Mesenchymal stem cell (in vitro differentiated cells and primary cell): ENCODE measurements around the gene SOX6.
"Not testable (repeated sequence)": the region's sequence is repeated elsewhere in the genome, so short reads cannot be mapped to it uniquely, and the experiment has no call there.

ENCODE experiments used
- DNase-seq: peaks from one replicate; pipeline ENCODE4 v3.0.0-alpha.2; 2013
- H2AFZ ChIP-seq: one replicate; pipeline ENCODE4 v1.6.1; 2013; ENCODE audit warnings: low read depth, mild to moderate bottlenecking, control low read depth, inconsistent platforms, low read length, moderate library complexity
- H2AK5ac ChIP-seq: 2 replicates; pipeline ENCODE4 v1.6.1; 2013; ENCODE audit warnings: low read length, moderate library complexity, mild to moderate bottlenecking, inconsistent platforms; ENCODE audit not compliant: severe bottlenecking
- H2BK120ac ChIP-seq: one replicate; pipeline ENCODE4 v1.6.1; 2013; ENCODE audit warnings: low read depth, mild to moderate bottlenecking, inconsistent platforms, low read length, moderate library complexity
- H2BK12ac ChIP-seq, 2 experiments: one replicate each; pipeline ENCODE4 v1.6.1; 2013; ENCODE audit warnings: inconsistent platforms in 2 of 2, low read length in 2 of 2, mild to moderate bottlenecking in 2 of 2, moderate library complexity in 2 of 2, control low read depth in 1 of 2
- H2BK15ac ChIP-seq: one replicate; pipeline ENCODE4 v1.6.1; 2013; ENCODE audit warnings: mild to moderate bottlenecking, low read depth, inconsistent platforms; ENCODE audit not compliant: poor library complexity, severe bottlenecking
- H2BK5ac ChIP-seq: 2 replicates; pipeline ENCODE4 v1.6.1; 2013; ENCODE audit warnings: low read depth, mild to moderate bottlenecking, low read length, control low read depth, inconsistent platforms; ENCODE audit not compliant: poor library complexity, severe bottlenecking
- H3K14ac ChIP-seq, 2 experiments: one replicate each; pipeline ENCODE4 v1.6.1; 2013; ENCODE audit warnings: inconsistent platforms in 2 of 2, low read length in 2 of 2, control low read depth in 1 of 2, mild to moderate bottlenecking in 1 of 2, moderate library complexity in 1 of 2
- H3K18ac ChIP-seq, 2 experiments: one replicate each; pipeline ENCODE4 v1.6.1; 2013; ENCODE audit warnings: inconsistent platforms in 2 of 2, low read length in 2 of 2, control low read depth in 1 of 2, low read depth in 1 of 2, mild to moderate bottlenecking in 1 of 2
- H3K23ac ChIP-seq, 2 experiments: one replicate each; pipeline ENCODE4 v1.6.1; 2013; ENCODE audit warnings: inconsistent platforms in 2 of 2, low read length in 2 of 2, mild to moderate bottlenecking in 2 of 2, moderate library complexity in 2 of 2, control low read depth in 1 of 2
- H3K27ac ChIP-seq: 2 replicates; pipeline ENCODE4 v1.5.1; 2013; ENCODE audit warnings: mild to moderate bottlenecking, moderate library complexity, low read length, control low read depth, inconsistent platforms; ENCODE audit not compliant: poor library complexity, severe bottlenecking
- H3K27me3 ChIP-seq, 2 experiments: 2 replicates each; pipeline versions ENCODE4 v1.6.1 to v1.7.0; 2013; ENCODE audit warnings: low read length in 2 of 2, mild to moderate bottlenecking in 2 of 2, moderate library complexity in 2 of 2, control low read depth in 1 of 2, inconsistent platforms in 1 of 2; ENCODE audit not compliant: control insufficient read depth in 1 of 2, insufficient read depth in 1 of 2
- H3K36me3 ChIP-seq, 2 experiments: 2 replicates each; pipeline versions ENCODE4 v1.6.1 to v1.7.0; 2013; ENCODE audit warnings: low read length in 2 of 2, control low read depth in 1 of 2, inconsistent platforms in 1 of 2, low read depth in 1 of 2, mild to moderate bottlenecking in 1 of 2; ENCODE audit not compliant: insufficient read depth in 2 of 2, control insufficient read depth in 1 of 2
- H3K4ac ChIP-seq, 2 experiments: one replicate each; pipeline ENCODE4 v1.6.1; 2013; ENCODE audit warnings: inconsistent platforms in 2 of 2, low read length in 2 of 2, mild to moderate bottlenecking in 2 of 2, moderate library complexity in 2 of 2, control low read depth in 1 of 2, low read depth in 1 of 2
- H3K4me1 ChIP-seq: 2 replicates; pipeline ENCODE4 v1.6.1; 2013; ENCODE audit warnings: low read depth, low read length, control low read depth; ENCODE audit not compliant: control insufficient read depth, insufficient read depth
- H3K4me2 ChIP-seq: 2 replicates; pipeline ENCODE4 v1.6.1; 2013; ENCODE audit warnings: low read length, mild to moderate bottlenecking, inconsistent platforms; ENCODE audit not compliant: poor library complexity, severe bottlenecking
- H3K4me3 ChIP-seq, 2 experiments: 2 replicates each; pipeline versions ENCODE4 v1.5.1 to v1.7.0; 2013; ENCODE audit warnings: low read length in 2 of 2, mild to moderate bottlenecking in 2 of 2, control low read depth in 1 of 2, low read depth in 1 of 2; ENCODE audit not compliant: insufficient read depth in 1 of 2
- H3K79me1 ChIP-seq: replicated peaks from 2 replicates; pipeline ENCODE4 v1.6.1; 2013; ENCODE audit warnings: mild to moderate bottlenecking, control low read depth, low read length, inconsistent platforms; ENCODE audit not compliant: poor library complexity, severe bottlenecking
- H3K9ac ChIP-seq: 2 replicates; pipeline ENCODE4 v1.7.0; 2013; ENCODE audit warnings: mild to moderate bottlenecking, low read length, moderate library complexity
- H3K9me3 ChIP-seq: 2 replicates; pipeline ENCODE4 v1.7.0; 2013; ENCODE audit warnings: mild to moderate bottlenecking, low read length; ENCODE audit not compliant: control insufficient read depth
- H4K8ac ChIP-seq: one replicate; pipeline ENCODE4 v1.6.1; 2013; ENCODE audit warnings: inconsistent platforms, mild to moderate bottlenecking, low read length, moderate library complexity
- H4K91ac ChIP-seq: one replicate; pipeline ENCODE4 v1.6.1; 2013; ENCODE audit warnings: mild to moderate bottlenecking, low read length, inconsistent platforms
- WGBS: methylation state at CpG from one replicate; pipeline ENCODE4 v1.1.7; 2013; ENCODE audit warnings: mixed read lengths; 5-methylcytosine and 5-hydroxymethylcytosine counted together

The SOX6 gene

GRCh38 chr11:16067268-16067667 lies 289.1 kb downstream of the SOX6 start:
- not testable (repeated sequence) for H3K27ac ChIP-seq, H3K9me3 ChIP-seq, H3K79me1 ChIP-seq, H3K36me3 ChIP-seq, H3K4me2 ChIP-seq, H3K4me3 ChIP-seq, H3K4me1 ChIP-seq, H3K18ac ChIP-seq, H2BK15ac ChIP-seq, H2BK5ac ChIP-seq, H2AK5ac ChIP-seq, H3K27me3 ChIP-seq, H3K4ac ChIP-seq, DNase-seq, H4K8ac ChIP-seq, H4K91ac ChIP-seq, H2AFZ ChIP-seq, H2BK120ac ChIP-seq, H3K23ac ChIP-seq, H3K14ac ChIP-seq, H2BK12ac ChIP-seq, H3K9ac ChIP-seq
- WGBS = 100% methylated on average over 3 of the region's 3 CpGs

- WGBS = no CpG with 5 or more reads among the region's 1 CpG
- Histone ChIP-seq H3K4me3 (no peak overlapping the region), H3K4me1 (no peaks in the 10 kb centered on the region), H3K79me1 (no peaks in the 10 kb centered on the region), H2AFZ (no peak overlapping the region), H3K36me3 (no peaks in the 10 kb centered on the region), H3K14ac (no peak overlapping the region), H4K8ac (no peak overlapping the region), H2AK5ac (no peak overlapping the region), H2BK5ac (no peak overlapping the region), H4K91ac (no peak overlapping the region), H3K23ac (no peak overlapping the region), H3K4ac (no peak overlapping the region), H2BK12ac (no peak overlapping the region), H2BK15ac (no peak overlapping the region), H3K9ac (no peak overlapping the region), H3K4me2 (no peak overlapping the region), H3K9me3 (peaks cover 4% of the 10 kb centered on the region), H3K27me3 (no peaks in the 10 kb centered on the region), H3K18ac (no peak overlapping the region), H2BK120ac (no peak overlapping the region), H3K27ac (no peak overlapping the region)
- no peak for DNase-seq
These were observed 297.0 kb downstream of the SOX6 start for GRCh38 chr11:16059332-16059731.

- Histone ChIP-seq H2BK120ac (no peak overlapping the region), H2AK5ac (no peak overlapping the region), H4K8ac (no peak overlapping the region), H3K9me3 (peaks cover 4% of the 10 kb centered on the region), H3K4me3 (no peak overlapping the region), H2BK15ac (no peak overlapping the region), H3K27ac (no peak overlapping the region), H3K4ac (no peak overlapping the region), H3K23ac (no peak overlapping the region), H3K4me1 (no peaks in the 10 kb centered on the region), H3K27me3 (no peaks in the 10 kb centered on the region), H3K18ac (no peak overlapping the region), H3K36me3 (no peaks in the 10 kb centered on the region), H4K91ac (no peak overlapping the region), H3K9ac (no peak overlapping the region), H3K79me1 (no peaks in the 10 kb centered on the region), H3K4me2 (no peak overlapping the region), H2BK12ac (no peak overlapping the region), H2BK5ac (no peak overlapping the region), H3K14ac (no peak overlapping the region), H2AFZ (no peak overlapping the region)
- DNase-seq = no peak
These were observed 297.7 kb downstream of the SOX6 start for GRCh38 chr11:16058671-16059070.

- no peak overlapping the region for H2BK5ac ChIP-seq
- no peaks in the 10 kb centered on the region for H3K4me1 ChIP-seq
- no peaks in the 10 kb centered on the region for H3K79me1 ChIP-seq
These were observed 303.6 kb downstream of the SOX6 start for GRCh38 chr11:16052750-16053149.

More at GRCh38 chr11:16052750-16053149, 303.6 kb downstream of the SOX6 start:
- Histone ChIP-seq H3K9ac (no peak overlapping the region), H2BK15ac (no peak overlapping the region), H4K8ac (no peak overlapping the region), H2AK5ac (no peak overlapping the region), H2AFZ (no peak overlapping the region), H3K9me3 (peaks cover 3% of the 10 kb centered on the region), H3K14ac (no peak overlapping the region), H3K4ac (no peak overlapping the region), H3K18ac (no peak overlapping the region), H3K36me3 (peaks cover 0 to 3% of the 10 kb centered on the region in 2 experiments), H3K27me3 (no peaks in the 10 kb centered on the region), H2BK120ac (no peak overlapping the region), H3K4me3 (no peak overlapping the region), H3K23ac (no peak overlapping the region), H4K91ac (no peak overlapping the region), H3K4me2 (no peak overlapping the region), H2BK12ac (no peak overlapping the region), H3K27ac (no peak overlapping the region)
- no peak for DNase-seq
- 80% methylated on average over 1 of the region's 1 CpG for WGBS
